Measurements from ENCODE around the gene SYPL2. TPM values are rescaled to one million over a fixed set of nuclear protein-coding genes. Genes with fewer than 3 reads are reported as not detected.

The SYPL2 gene
- total RNA-seq, 1 experiment from 2014 or later, result 2.5 TPM

DNA sequence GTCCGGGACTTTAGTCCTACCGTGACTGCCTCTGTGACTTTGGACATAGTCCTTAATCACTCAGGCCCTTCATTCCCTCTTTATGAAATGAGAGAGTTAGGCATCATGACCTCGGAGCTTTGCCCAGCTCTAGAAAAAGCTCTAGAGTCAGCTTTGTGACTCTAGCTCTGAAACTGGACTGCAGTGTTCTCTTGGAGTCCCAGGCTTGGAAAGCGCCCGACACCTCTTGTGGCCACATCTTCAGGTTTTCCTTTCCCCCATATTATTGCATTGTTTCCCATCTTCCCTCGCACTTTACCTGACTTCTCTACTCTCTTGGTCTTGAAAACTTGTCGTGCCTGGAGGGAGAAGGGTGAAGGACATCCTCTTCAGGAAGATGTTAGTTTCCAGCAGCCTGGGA, 55.7 kb downstream of the SYPL2 start:
- H3K36me3 Mint-ChIP-seq (ENCODE audit: insufficient read depth in 1 of 3, low read depth in 3 of 3), result no peaks in the 10 kb centered on the region
- no CpG with 5 or more reads among the region's 7 CpGs for WGBS (ENCODE audit: extremely low coverage, insufficient read length, low lambda C conversion rate)
- H3K9me3 Mint-ChIP-seq, result no peaks in the 10 kb centered on the region; a peak in 1 of 5 replicates
- H3K79me2 ChIP-seq (ENCODE audit: insufficient read depth, low read length), result no peaks in the 10 kb centered on the region
- no peak overlapping the region for H3K4me2 ChIP-seq (ENCODE audit: insufficient read depth, insufficient read length, low read length)
- H3K14ac ChIP-seq (ENCODE audit: insufficient read depth, low read length), result no peak overlapping the region
- no peaks in the 10 kb centered on the region for H3K79me1 ChIP-seq (ENCODE audit: insufficient read depth, low read depth, low read length, poor library complexity, severe bottlenecking)
- no peak overlapping the region for H3K18ac ChIP-seq (ENCODE audit: insufficient read length, low read depth, low read length)
- peaks cover 26% of the 10 kb centered on the region for H3K27me3 Mint-ChIP-seq (ENCODE audit: low read depth)
- no peak overlapping the region for H2AK5ac ChIP-seq (ENCODE audit: insufficient read length, low read length)
- DNase-seq, result no peak
- no peaks in the 10 kb centered on the region for H3K27me3 ChIP-seq (ENCODE audit: insufficient read depth, low read length)
- TF ChIP-seq CTCF (conservative IDR thresholded peaks at IDR 0.05), result no peak
- no peak overlapping the region for H3K4ac ChIP-seq (ENCODE audit: low read depth, low read length)
- H3K27ac ChIP-seq (ENCODE audit: insufficient read length, low read depth, low read length), result no peak overlapping the region
- no peaks in the 10 kb centered on the region for H4K20me1 ChIP-seq (ENCODE audit: control insufficient read depth, insufficient read depth, insufficient read length)
- no peaks in the 10 kb centered on the region for H3K4me1 ChIP-seq (ENCODE audit: insufficient read depth, low read length)
- H2AFZ ChIP-seq (ENCODE audit: low read length), result no peak overlapping the region
- H3K4me1 Mint-ChIP-seq, result peaks cover 0 to 3% of the 10 kb centered on the region in 2 experiments; a peak in 1 of 4 replicates
- no peak overlapping the region for H2BK5ac ChIP-seq (ENCODE audit: insufficient read length, low read length)
- no peak overlapping the region for H2BK120ac ChIP-seq (ENCODE audit: low read depth, low read length, poor library complexity, severe bottlenecking)
- H3K4me3 Mint-ChIP-seq, result no peak overlapping the region
- H3K23ac ChIP-seq (ENCODE audit: insufficient read length, low read depth, low read length), result no peak overlapping the region
- H4K91ac ChIP-seq (ENCODE audit: insufficient read length, low read depth, low read length), result no peak overlapping the region
- no peak overlapping the region for H2BK15ac ChIP-seq (ENCODE audit: low read depth, low read length)
- H2BK12ac ChIP-seq (ENCODE audit: insufficient read length, low read depth, low read length), result no peak overlapping the region
- H3T11ph ChIP-seq (ENCODE audit: low read length), result no peak overlapping the region
- H3K23me2 ChIP-seq (ENCODE audit: insufficient read length, low read depth, low read length, poor library complexity, severe bottlenecking), result no peaks in the 10 kb centered on the region
- H4K5ac ChIP-seq (ENCODE audit: insufficient read length, low read depth, low read length), result no peak overlapping the region
- H3K9me3 ChIP-seq (ENCODE audit: control insufficient read depth, low read depth, low read length), result no peaks in the 10 kb centered on the region
- no peak overlapping the region for H3K27ac Mint-ChIP-seq
- H2BK20ac ChIP-seq (ENCODE audit: low read depth, low read length, poor library complexity, severe bottlenecking), result no peak overlapping the region
- no peak overlapping the region for H4K8ac ChIP-seq (replicated peaks; ENCODE audit: insufficient read length, low read depth, low read length)
- H3K56ac ChIP-seq (ENCODE audit: insufficient read length, low read depth, low read length), result no peak overlapping the region
- no peak overlapping the region for H3K9ac ChIP-seq (ENCODE audit: extremely low read depth, insufficient read length, low read length)
